HepG2 (cell line): ENCODE data around the gene ZNF483. TPM values are rescaled to one million over a fixed set of nuclear protein-coding genes. Genes with fewer than 3 reads are reported as not detected.
A peak's percentile ranks its signal among the peaks of the same experiment; 100 is the strongest.

Experiments used
- ARNT2 ChIP-seq: sonication (generic); formaldehyde crosslinking; IDR thresholded peaks from 2 replicates; pipeline ENCODE4 v1.8.0; 2022; ENCODE audit warnings: mild to moderate bottlenecking, low read depth, missing genetic modification reagents, moderate library complexity
- ATF4 ChIP-seq, 2 experiments: fragments of 450-650 bp in 1 of 2; sonication (generic) in 1 of 2; formaldehyde crosslinking; IDR thresholded peaks; 2 replicates each; pipeline versions ENCODE4 v1.5.0 to v1.8.0; 2020 to 2022; ENCODE audit warnings: mild to moderate bottlenecking in 1 of 2, missing genetic modification reagents in 1 of 2
- ATRX ChIP-seq: sonication (generic); formaldehyde crosslinking; IDR thresholded peaks from 2 replicates; pipeline ENCODE4 v1.4.0; 2020; ENCODE audit warnings: missing genetic modification reagents, borderline replicate concordance
- GPN1 ChIP-seq: sonication (generic); formaldehyde crosslinking; IDR thresholded peaks from 2 replicates; pipeline ENCODE4 v1.5.1; 2020; ENCODE audit warnings: missing genetic modification reagents, borderline replicate concordance
- HMGXB4 ChIP-seq, 2 experiments: sonication (generic) in 1 of 2; formaldehyde crosslinking in 1 of 2; IDR thresholded peaks; 2 replicates each; pipeline versions ENCODE4 v1.4.0 to v1.6.1; 2018 to 2020; ENCODE audit warnings: missing genetic modification reagents in 2 of 2, borderline replicate concordance in 1 of 2, low read depth in 1 of 2, mild to moderate bottlenecking in 1 of 2, missing biosample characterization in 1 of 2
- HOXA9 ChIP-seq: sonication (generic); formaldehyde crosslinking; IDR thresholded peaks from 2 replicates; pipeline ENCODE4 v1.8.1; 2022; ENCODE audit warnings: missing genetic modification reagents, mild to moderate bottlenecking, moderate library complexity, borderline replicate concordance
- MIER3 ChIP-seq: IDR thresholded peaks from 2 replicates; pipeline ENCODE4 v1.6.1; 2016; ENCODE audit warnings: missing compliant biosample characterization, borderline replicate concordance
- NCOR1 ChIP-seq: fragments of 200-600 bp; sonication (generic); IDR thresholded peaks from 2 replicates; pipeline ENCODE4 v1.7.0; 2017; ENCODE audit warnings: antibody characterized with exemption, low read length, borderline replicate concordance
- NR2F1 ChIP-seq, 2 experiments: fragments of 450-650 bp in 1 of 2; formaldehyde crosslinking in 1 of 2; IDR thresholded peaks; 2 replicates each; pipeline versions ENCODE4 v1.5.0 to v1.6.1; 2016 to 2020; ENCODE audit warnings: mild to moderate bottlenecking in 1 of 2, missing compliant biosample characterization in 1 of 2, missing genetic modification reagents in 1 of 2, moderate library complexity in 1 of 2
- SP5 ChIP-seq: IDR thresholded peaks from 2 replicates; pipeline ENCODE4 v1.6.1; 2016; ENCODE audit warnings: low read depth, borderline replicate concordance
- ZKSCAN1 ChIP-seq: fragments of 150-350 bp; IDR thresholded peaks from 2 replicates; pipeline ENCODE4 v1.6.1; 2014; ENCODE audit warnings: low read length
- ZNF33A ChIP-seq: sonication (generic); formaldehyde crosslinking; IDR thresholded peaks from 2 replicates; pipeline ENCODE4 v1.5.1; 2020; ENCODE audit warnings: missing genetic modification reagents, mild to moderate bottlenecking, moderate library complexity, borderline replicate concordance
- ZNF354B ChIP-seq: sonication (generic); formaldehyde crosslinking; IDR thresholded peaks from 2 replicates; pipeline ENCODE4 v1.8.0; 2022; ENCODE audit warnings: mild to moderate bottlenecking, missing genetic modification reagents
- ZNF430 ChIP-seq: sonication (generic); formaldehyde crosslinking; IDR thresholded peaks from 2 replicates; pipeline ENCODE4 v1.9.0; 2021; ENCODE audit warnings: mild to moderate bottlenecking, missing genetic modification reagents
- ZNF501 ChIP-seq: sonication (generic); formaldehyde crosslinking; IDR thresholded peaks from 2 replicates; pipeline ENCODE4 v1.5.1; 2020; ENCODE audit warnings: mild to moderate bottlenecking, moderate library complexity, missing genetic modification reagents
- ZNF687 ChIP-seq: sonication (generic); formaldehyde crosslinking; IDR thresholded peaks from 2 replicates; pipeline ENCODE4 v1.5.1; 2020; ENCODE audit warnings: mild to moderate bottlenecking, missing genetic modification reagents, moderate library complexity
- polyA plus RNA-seq, 8 experiments: library from polyadenylated mRNA; depleted of rRNA in 3 of 8; stranded (reverse) in 7 of 8; unstranded in 1 of 8; fragments of >200 nt; fragmentation: Illumina TruSeq in 4 of 8; extraction: Trizol in 4 of 8; gene quantifications; 2 replicates each; pipeline versions ENCODE4 v1.2.1 to v1.2.3, GENCODE V29; 2011 to 2016; ENCODE audit warnings: low read depth in 4 of 8, missing spikeins in 1 of 8, mixed read lengths in 1 of 8; ENCODE audit not compliant: insufficient read depth in 1 of 8
- total RNA-seq, 5 experiments: library from RNA; depleted of rRNA; stranded (reverse); fragments of >200 nt; fragmentation: Illumina TruSeq; extraction: Trizol; gene quantifications; 2 replicates each; pipeline ENCODE4 v1.2.3, GENCODE V29; 2016; ENCODE audit warnings: low read depth in 1 of 5
- TF ChIP-seq, protein P1 (sequence below): sonication (generic); formaldehyde crosslinking; IDR thresholded peaks from 2 replicates; pipeline ENCODE4 v1.8.0; 2022; ENCODE audit warnings: mild to moderate bottlenecking, missing genetic modification reagents; ENCODE audit not compliant: insufficient replicate concordance
- TF ChIP-seq, protein P2 (sequence below): sonication (generic); formaldehyde crosslinking; IDR thresholded peaks from 2 replicates; pipeline ENCODE4 v1.4.0; 2020; ENCODE audit warnings: missing genetic modification reagents

ZNF483 gene
- total and polyA plus RNA-seq, 2 of the 13 experiments (the other 11 are each of a cell fraction or from before 2014, with no cell fraction given), result 2.0 to 9.5 TPM

GRCh38 chr9:111482694-111483438 is 42.1 kb upstream of the ZNF483 start (continued):
- peak; percentile 71 for TF ChIP-seq ZNF687 (CRISPR knock-in tag)
- TF ChIP-seq, protein P1, sequence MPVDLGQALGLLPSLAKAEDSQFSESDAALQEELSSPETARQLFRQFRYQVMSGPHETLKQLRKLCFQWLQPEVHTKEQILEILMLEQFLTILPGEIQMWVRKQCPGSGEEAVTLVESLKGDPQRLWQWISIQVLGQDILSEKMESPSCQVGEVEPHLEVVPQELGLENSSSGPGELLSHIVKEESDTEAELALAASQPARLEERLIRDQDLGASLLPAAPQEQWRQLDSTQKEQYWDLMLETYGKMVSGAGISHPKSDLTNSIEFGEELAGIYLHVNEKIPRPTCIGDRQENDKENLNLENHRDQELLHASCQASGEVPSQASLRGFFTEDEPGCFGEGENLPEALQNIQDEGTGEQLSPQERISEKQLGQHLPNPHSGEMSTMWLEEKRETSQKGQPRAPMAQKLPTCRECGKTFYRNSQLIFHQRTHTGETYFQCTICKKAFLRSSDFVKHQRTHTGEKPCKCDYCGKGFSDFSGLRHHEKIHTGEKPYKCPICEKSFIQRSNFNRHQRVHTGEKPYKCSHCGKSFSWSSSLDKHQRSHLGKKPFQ (CRISPR knock-in tag), result peak; percentile 60
- TF ChIP-seq HMGXB4 (CRISPR knock-in tag; IDR thresholded peaks at IDR 0.05; ENCODE audit: borderline replicate concordance in 1 of 2, low read depth in 1 of 2), result peak in 1 of 2 experiments; percentile 20; a peak in 1 of 4 replicates
- TF ChIP-seq ZKSCAN1, result no peak
- TF ChIP-seq ZNF501 (CRISPR knock-in tag), result peak; percentile 57
- peak in 1 of 2 experiments; percentile 5; a peak in 1 of 4 replicates for TF ChIP-seq ATF4 (CRISPR knock-in tag; IDR thresholded peaks at IDR 0.05)
- TF ChIP-seq ZNF354B (CRISPR knock-in tag), result no peak
- TF ChIP-seq, protein P2, sequence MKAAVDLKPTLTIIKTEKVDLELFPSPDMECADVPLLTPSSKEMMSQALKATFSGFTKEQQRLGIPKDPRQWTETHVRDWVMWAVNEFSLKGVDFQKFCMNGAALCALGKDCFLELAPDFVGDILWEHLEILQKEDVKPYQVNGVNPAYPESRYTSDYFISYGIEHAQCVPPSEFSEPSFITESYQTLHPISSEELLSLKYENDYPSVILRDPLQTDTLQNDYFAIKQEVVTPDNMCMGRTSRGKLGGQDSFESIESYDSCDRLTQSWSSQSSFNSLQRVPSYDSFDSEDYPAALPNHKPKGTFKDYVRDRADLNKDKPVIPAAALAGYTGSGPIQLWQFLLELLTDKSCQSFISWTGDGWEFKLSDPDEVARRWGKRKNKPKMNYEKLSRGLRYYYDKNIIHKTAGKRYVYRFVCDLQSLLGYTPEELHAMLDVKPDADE (CRISPR knock-in tag), result no peak
- TF ChIP-seq ZNF33A (CRISPR knock-in tag), result no peak
- no peak for TF ChIP-seq HOXA9 (CRISPR knock-in tag)
- TF ChIP-seq SP5 (CRISPR knock-in tag), result no peak
- TF ChIP-seq NR2F1 (CRISPR knock-in tag; IDR thresholded peaks at IDR 0.05), result peak; percentile 2 to 82; a peak in 2 of 4 replicates
- TF ChIP-seq ARNT2 (CRISPR knock-in tag), result no peak
- TF ChIP-seq ATRX (CRISPR knock-in tag), result no peak
- no peak for TF ChIP-seq GPN1 (CRISPR knock-in tag)
- 0 out of 2 replicates have a peak, but pooled peaks have one; percentile 29 for TF ChIP-seq NCOR1
- TF ChIP-seq MIER3 (CRISPR knock-in tag), result 0 out of 2 replicates have a peak, but pooled peaks have one; percentile 40
- peak; percentile 78 for TF ChIP-seq ZNF430 (CRISPR knock-in tag)
